Tibial nerve (tissue), 4 donors: ENCODE results near the gene PIGS. TPM values are rescaled to one million over a fixed set of nuclear protein-coding genes. Genes with fewer than 3 reads are reported as not detected.
"Not testable (repeated sequence)": the region's sequence is repeated elsewhere in the genome, so short reads cannot be mapped to it uniquely, and the experiment has no call there.

ENCODE experiments used
- DNase-seq, 2 donors: peaks; one replicate each; pipeline ENCODE4 v3.0.0-alpha.2; 2019; ENCODE audit warnings: low spot score in 2 of 2
- H3K27ac ChIP-seq, 4 donors: fragments of 200-600 bp; sonication (generic) in 3 of 4; one replicate each; pipeline ENCODE4 v1.5.1; 2017 to 2019; ENCODE audit warnings: mild to moderate bottlenecking in 1 of 4
- H3K27me3 ChIP-seq, 2 donors: fragments of 200-600 bp; sonication (generic) in 1 of 2; one replicate each; pipeline versions ENCODE4 v1.5.1 to v1.6.0; 2017 to 2019
- H3K36me3 ChIP-seq, 3 donors: fragments of 200-600 bp; sonication (generic); one replicate each; pipeline ENCODE4 v1.5.1; 2018 to 2019
- H3K4me1 ChIP-seq, 4 donors: fragments of 200-600 bp; sonication (generic) in 3 of 4; one replicate each; pipeline ENCODE4 v1.5.1; 2017 to 2019
- H3K4me3 ChIP-seq, 4 donors: fragments of 200-600 bp; sonication (generic) in 3 of 4; one replicate each; pipeline ENCODE4 v1.5.1; 2017 to 2019; ENCODE audit warnings: mild to moderate bottlenecking in 1 of 4, moderate library complexity in 1 of 4
- H3K9me3 ChIP-seq, 4 donors: fragments of 200-600 bp; sonication (generic) in 3 of 4; one replicate each; pipeline ENCODE4 v1.5.1; 2017 to 2019
- CTCF ChIP-seq, 5 experiments: fragments of 200-600 bp in 3 of 5; fragments of 450-650 bp in 2 of 5; sonication (generic) in 3 of 5; IDR thresholded peaks; one replicate each; pipeline ENCODE4 v1.5.1; 2016 to 2019; ENCODE audit warnings: antibody characterized with exemption in 5 of 5, mild to moderate bottlenecking in 3 of 5, moderate library complexity in 2 of 5
- EP300 ChIP-seq, 2 donors: sonication (generic); formaldehyde crosslinking; IDR thresholded peaks; one replicate each; pipeline ENCODE4 v1.6.1; 2017; ENCODE audit warnings: antibody characterized with exemption in 2 of 2, mild to moderate bottlenecking in 1 of 2
- POLR2A ChIP-seq, 2 donors: fragments of 450-650 bp; IDR thresholded peaks; one replicate each; pipeline ENCODE4 v1.6.1; 2017; ENCODE audit warnings: antibody characterized with exemption in 2 of 2, mild to moderate bottlenecking in 2 of 2, moderate library complexity in 2 of 2
- WGBS, 2 donors: methylation state at CpG; one replicate each; pipeline ENCODE4 v1.1.5; 2018; 5-methylcytosine and 5-hydroxymethylcytosine counted together
- total RNA-seq, 4 donors: library from RNA; depleted of rRNA; stranded (reverse); fragments of >200 nt; gene quantifications; one replicate each; pipeline ENCODE4 v1.1.0, GENCODE V29; 2016

Gene PIGS
- total RNA-seq, 4 donors from 2014 or later = 62.2 to 82.4 (median 73.2) TPM

GRCh38 chr17:28526381-28526780, 44.9 kb downstream of the PIGS start:
- H3K36me3 ChIP-seq = no peaks in the 10 kb centered on the region
- no peaks in the 10 kb centered on the region for H3K27me3 ChIP-seq
- DNase-seq = no peak
- WGBS, 2 donors = 73 to 84% methylated on average over 8 of the region's 8 CpGs
- TF ChIP-seq CTCF (IDR thresholded peaks at IDR 0.05) (no peak), EP300 (IDR thresholded peaks at IDR 0.05) (no peak), POLR2A (IDR thresholded peaks at IDR 0.05) (no peak)
- no peaks in the 10 kb centered on the region for H3K9me3 ChIP-seq
- no peaks in the 10 kb centered on the region for H3K4me1 ChIP-seq
- no peak overlapping the region for H3K4me3 ChIP-seq
- H3K27ac ChIP-seq = no peak overlapping the region

- TF ChIP-seq POLR2A (IDR thresholded peaks at IDR 0.05) = no peak
- TF ChIP-seq CTCF (IDR thresholded peaks at IDR 0.05) = no peak
- TF ChIP-seq EP300 (IDR thresholded peaks at IDR 0.05) = no peak
- H3K27ac ChIP-seq = no peak overlapping the region
Observed at GRCh38 chr17:28524476-28525424, 46.6 kb downstream of the PIGS start.

GRCh38 chr17:28523876-28524275, 47.4 kb downstream of the PIGS start:
- no peak for TF ChIP-seq POLR2A (IDR thresholded peaks at IDR 0.05)
- no peak for TF ChIP-seq EP300 (IDR thresholded peaks at IDR 0.05)
- no peak for TF ChIP-seq CTCF (IDR thresholded peaks at IDR 0.05)
- Histone ChIP-seq H3K27me3 (no peaks in the 10 kb centered on the region), H3K4me1 (no peaks in the 10 kb centered on the region), H3K36me3 (no peaks in the 10 kb centered on the region), H3K4me3 (no peak overlapping the region), H3K27ac (no peak overlapping the region), H3K9me3 (no peaks in the 10 kb centered on the region)
- 81 to 100% methylated on average over 1 to 10 of the region's 15 CpGs for WGBS, 2 donors
- DNase-seq = no peak

More at GRCh38 chr17:28524476-28525424, 46.6 kb downstream of the PIGS start:
- Histone ChIP-seq H3K4me3 (no peak overlapping the region), H3K36me3 (no peaks in the 10 kb centered on the region), H3K4me1 (no peaks in the 10 kb centered on the region), H3K27me3 (no peaks in the 10 kb centered on the region), H3K9me3 (no peaks in the 10 kb centered on the region)
- DNase-seq = no peak
- 84 to 89% methylated on average over 25 of the region's 25 CpGs for WGBS, 2 donors

- Histone ChIP-seq H3K27me3 (no peaks in the 10 kb centered on the region), H3K4me3 (no peak overlapping the region), H3K27ac (no peak overlapping the region), H3K4me1 (no peaks in the 10 kb centered on the region), H3K36me3 (no peaks in the 10 kb centered on the region), H3K9me3 (no peaks in the 10 kb centered on the region)
- DNase-seq = no peak
- WGBS, 2 donors = 75 to 80% methylated on average over 4 to 6 of the region's 6 CpGs
- TF ChIP-seq EP300 (IDR thresholded peaks at IDR 0.05) (no peak), POLR2A (IDR thresholded peaks at IDR 0.05) (no peak), CTCF (IDR thresholded peaks at IDR 0.05) (no peak)
Observed at GRCh38 chr17:28523186-28523585, 48.1 kb downstream of the PIGS start.

GRCh38 chr17:28522281-28522680, 49.0 kb downstream of the PIGS start:
- not testable (repeated sequence) for H3K9me3 ChIP-seq, H3K36me3 ChIP-seq, H3K27ac ChIP-seq, DNase-seq, H3K27me3 ChIP-seq, H3K4me1 ChIP-seq, H3K4me3 ChIP-seq
- WGBS, 2 donors = 91 to 93% methylated on average over 4 of the region's 4 CpGs
